Endothelial cell of umbilical vein (primary cell): ENCODE data around the gene CPPED1. TPM values are rescaled to one million over a fixed set of nuclear protein-coding genes. Genes with fewer than 3 reads are reported as not detected.

ENCODE experiments used
- BruUV-seq: library from RNA; stranded (reverse); fragments of 400-500 nt; replicated peaks from 2 replicates; lab custom pipeline; 2021; lab: Mats Ljungman, UMichigan
- CTCF ChIA-PET: fragments of 300-600, 350-600 bp; sonication (Branson Sonifier 250); formaldehyde crosslinking; loops from one replicate; lab custom pipeline; 2021; ENCODE audit warnings: antibody characterized with exemption, inconsistent platforms; lab: Charles Lee
- POLR2A ChIA-PET: fragments of 300-600, 350-600 bp; sonication (Branson Sonifier 250); formaldehyde crosslinking; loops from one replicate; lab custom pipeline; 2021; ENCODE audit warnings: antibody characterized with exemption, inconsistent platforms; lab: Charles Lee
- DNase-seq: peaks from one replicate; pipeline ENCODE4 v3.0.0-alpha.2; 2011; ENCODE audit warnings: low read depth, low spot score
- FAIRE-seq: peaks from 2 replicates; lab custom pipeline; 2011; peaks lifted over from hg19 to GRCh38; lab: Jason Lieb, UNC
- H2AFZ ChIP-seq: 2 replicates; pipeline ENCODE4 v1.6.0; 2012; ENCODE audit warnings: low read depth, low read length, control low read depth, inconsistent platforms
- H3K27ac ChIP-seq: 2 replicates; pipeline ENCODE4 v1.5.1; 2011; ENCODE audit warnings: low read depth, mild to moderate bottlenecking, control low read depth, low read length, moderate library complexity; ENCODE audit not compliant: insufficient read depth
- H3K27me3 ChIP-seq, 2 experiments: 2 replicates each; pipeline versions ENCODE4 v1.6.0 to v1.6.1; 2011; ENCODE audit warnings: low read length in 2 of 2, mixed read lengths in 1 of 2; ENCODE audit not compliant: control insufficient read depth in 2 of 2, insufficient read depth in 2 of 2
- H3K36me3 ChIP-seq, 2 experiments: 2 replicates in 1 of 2; 3 replicates in 1 of 2; pipeline ENCODE4 v1.5.1; 2011; ENCODE audit warnings: low read length in 2 of 2, mild to moderate bottlenecking in 1 of 2, moderate library complexity in 1 of 2; ENCODE audit not compliant: control insufficient read depth in 2 of 2, insufficient read depth in 2 of 2; ENCODE audit errors: extremely low read depth in 1 of 2
- H3K4me1 ChIP-seq: 3 replicates; pipeline ENCODE4 v1.5.1; 2011; ENCODE audit warnings: mild to moderate bottlenecking, low read length; ENCODE audit not compliant: control insufficient read depth, insufficient read depth; ENCODE audit errors: extremely low read depth
- H3K4me2 ChIP-seq: 2 replicates; pipeline ENCODE4 v1.6.1; 2011; ENCODE audit warnings: low read length, control low read depth, mixed read lengths; ENCODE audit not compliant: insufficient read depth
- H3K4me3 ChIP-seq, 3 experiments: fragments of 200-600 bp in 1 of 3; sonication (generic), shearing (Covaris generic) in 1 of 3; replicated peaks in 1 of 3; 2 replicates each; pipeline ENCODE4 v1.5.1; 2011 to 2016; ENCODE audit warnings: control low read depth in 3 of 3, low read length in 3 of 3, mild to moderate bottlenecking in 2 of 3, inconsistent platforms in 1 of 3, low read depth in 1 of 3, moderate library complexity in 1 of 3; ENCODE audit not compliant: insufficient read depth in 1 of 3
- H3K79me2 ChIP-seq: 2 replicates; pipeline ENCODE4 v1.6.0; 2012; ENCODE audit warnings: low read length, inconsistent platforms; ENCODE audit not compliant: control insufficient read depth, insufficient read depth
- H3K9ac ChIP-seq: replicated peaks from 2 replicates; pipeline ENCODE3; 2011; ENCODE audit warnings: low read length, control low read depth; ENCODE audit not compliant: insufficient read depth; ENCODE audit errors: extremely low read depth
- H3K9me1 ChIP-seq: replicated peaks from 3 replicates; pipeline ENCODE4 v1.6.0; 2011; ENCODE audit warnings: mild to moderate bottlenecking, low read length; ENCODE audit not compliant: control insufficient read depth, insufficient read depth; ENCODE audit errors: extremely low read depth
- H3K9me3 ChIP-seq: replicated peaks from 2 replicates; pipeline ENCODE4 v1.5.1; 2012; ENCODE audit warnings: low read length, inconsistent platforms; ENCODE audit not compliant: control insufficient read depth, insufficient read depth
- H4K20me1 ChIP-seq: replicated peaks from 2 replicates; pipeline ENCODE3; 2011; ENCODE audit warnings: mild to moderate bottlenecking, low read length; ENCODE audit not compliant: control insufficient read depth, insufficient read depth; ENCODE audit errors: extremely low read depth
- EZH2 ChIP-seq: IDR thresholded peaks from 2 replicates; pipeline ENCODE4 v1.6.1; 2012; ENCODE audit warnings: borderline replicate concordance, low read depth, mild to moderate bottlenecking, moderate library complexity, low read length, inconsistent platforms; ENCODE audit not compliant: severe bottlenecking
- FOS ChIP-seq: IDR thresholded peaks from 2 replicates; pipeline ENCODE4 v1.6.1; 2011; ENCODE audit warnings: mild to moderate bottlenecking, low read length, moderate library complexity, borderline replicate concordance; ENCODE audit not compliant: insufficient read depth
- GATA2 ChIP-seq: IDR thresholded peaks from 2 replicates; pipeline ENCODE4 v1.7.0; 2011; ENCODE audit warnings: low read depth, mild to moderate bottlenecking, moderate library complexity, mixed read lengths, low read length; ENCODE audit not compliant: insufficient read length, insufficient read depth
- JUN ChIP-seq: IDR thresholded peaks from 2 replicates; pipeline ENCODE4 v1.6.1; 2011; ENCODE audit warnings: borderline replicate concordance, low read depth; ENCODE audit not compliant: insufficient read length, insufficient read depth
- MAX ChIP-seq: IDR thresholded peaks from 2 replicates; pipeline ENCODE4 v1.6.1; 2011; ENCODE audit not compliant: insufficient read depth, insufficient read length
- MYC ChIP-seq: IDR thresholded peaks from one replicate; pipeline ENCODE4 v1.6.1; 2011; ENCODE audit warnings: mild to moderate bottlenecking, low read depth, low read length
- POLR2A ChIP-seq: IDR thresholded peaks from 2 replicates; pipeline ENCODE4 v1.6.1; 2012; ENCODE audit warnings: low read depth, mild to moderate bottlenecking, control low read depth, low read length
- POLR2AphosphoS5 ChIP-seq: IDR thresholded peaks from 2 replicates; pipeline ENCODE4 v1.6.1; 2012; ENCODE audit warnings: low read depth, mild to moderate bottlenecking, control low read depth, low read length, moderate library complexity; ENCODE audit not compliant: insufficient read depth
- dilution Hi-C: fragments of 300-500 bp; cut with MboI; formaldehyde crosslinking; loops from one replicate; pipeline ENCODE4 v1.15.0; 2019; ENCODE audit warnings: low sequenced_read_pairs; ENCODE audit not compliant: extremely low pct_ligation_motif_present
- intact Hi-C: fragments of 100-400 bp; cut with micrococcal nuclease; formaldehyde crosslinking; loops from one replicate; pipeline ENCODE4 v1.10.0; 2022
- polyA plus RNA-seq, 4 experiments: library from polyadenylated mRNA; depleted of rRNA in 3 of 4; stranded (reverse) in 3 of 4; unstranded in 1 of 4; fragments of >200 nt; gene quantifications; 2 replicates each; pipeline versions ENCODE4 v1.2.1 to v1.2.3, GENCODE V29; 2011 to 2012; ENCODE audit warnings: missing spikeins in 1 of 4
- total RNA-seq: library from RNA; stranded (reverse); gene quantifications from 2 replicates; pipeline ENCODE4 v1.2.3, GENCODE V29; 2021
- TF ChIP-seq, protein P1 (sequence below), 2 donors: IDR thresholded peaks; 1 replicate in 1 of 2; 2 replicates in 1 of 2; pipeline ENCODE4 v1.5.1; 2011; ENCODE audit warnings: low read length in 2 of 2, mild to moderate bottlenecking in 2 of 2, moderate library complexity in 2 of 2, control low read depth in 1 of 2, inconsistent platforms in 1 of 2, low read depth in 1 of 2; ENCODE audit not compliant: insufficient read depth in 1 of 2; ENCODE audit errors: extremely low read depth in 1 of 2

Gene CPPED1
- total and polyA plus RNA-seq, 2 donors (not counting 3 experiments of a cell fraction or from before 2014, with no cell fraction given) = 27.9 to 59.3 TPM

- peaks cover 0 to 5% of the 10 kb centered on the region in 2 experiments for H3K36me3 ChIP-seq
- CTCF ChIA-PET = interaction anchor here (0.8 to 1.0 kb wide), 2 partner anchors 106 to 107 kb away, joined by 3 read pairs; no protein-coding TSS in a partner anchor
- H3K9me1 ChIP-seq = no peaks in the 10 kb centered on the region
- H3K4me1 ChIP-seq = peaks cover 26% of the 10 kb centered on the region
- no TSS peak for BruUV-seq
- TF ChIP-seq MAX (no peak), JUN (no peak), EZH2 (no peak), POLR2AphosphoS5 (no peak), FOS (no peak), POLR2A (no peak), GATA2 (no peak), MYC (no peak)
- TF ChIP-seq, protein P1, sequence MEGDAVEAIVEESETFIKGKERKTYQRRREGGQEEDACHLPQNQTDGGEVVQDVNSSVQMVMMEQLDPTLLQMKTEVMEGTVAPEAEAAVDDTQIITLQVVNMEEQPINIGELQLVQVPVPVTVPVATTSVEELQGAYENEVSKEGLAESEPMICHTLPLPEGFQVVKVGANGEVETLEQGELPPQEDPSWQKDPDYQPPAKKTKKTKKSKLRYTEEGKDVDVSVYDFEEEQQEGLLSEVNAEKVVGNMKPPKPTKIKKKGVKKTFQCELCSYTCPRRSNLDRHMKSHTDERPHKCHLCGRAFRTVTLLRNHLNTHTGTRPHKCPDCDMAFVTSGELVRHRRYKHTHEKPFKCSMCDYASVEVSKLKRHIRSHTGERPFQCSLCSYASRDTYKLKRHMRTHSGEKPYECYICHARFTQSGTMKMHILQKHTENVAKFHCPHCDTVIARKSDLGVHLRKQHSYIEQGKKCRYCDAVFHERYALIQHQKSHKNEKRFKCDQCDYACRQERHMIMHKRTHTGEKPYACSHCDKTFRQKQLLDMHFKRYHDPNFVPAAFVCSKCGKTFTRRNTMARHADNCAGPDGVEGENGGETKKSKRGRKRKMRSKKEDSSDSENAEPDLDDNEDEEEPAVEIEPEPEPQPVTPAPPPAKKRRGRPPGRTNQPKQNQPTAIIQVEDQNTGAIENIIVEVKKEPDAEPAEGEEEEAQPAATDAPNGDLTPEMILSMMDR (IDR thresholded peaks at IDR 0.05; ENCODE audit: extremely low read depth in 1 of 2, insufficient read depth in 1 of 2, low read depth in 1 of 2, low read length in 2 of 2) = no peak
- H3K4me3 ChIP-seq = no peak overlapping the region
- POLR2A ChIA-PET = no interaction called here
- no peak for FAIRE-seq
- intact Hi-C loops = no loop called here
- dilution Hi-C loops = no loop called here
- no peaks in the 10 kb centered on the region for H3K9me3 ChIP-seq
- DNase-seq = no peak
- H2AFZ ChIP-seq = no peak overlapping the region
- H4K20me1 ChIP-seq = no peaks in the 10 kb centered on the region
- no peak overlapping the region for H3K27ac ChIP-seq
- no peaks in the 10 kb centered on the region for H3K27me3 ChIP-seq
- H3K79me2 ChIP-seq = no peaks in the 10 kb centered on the region
- H3K4me2 ChIP-seq = no peak overlapping the region
- H3K9ac ChIP-seq = no peak overlapping the region
Measured at GRCh38 chr16:12679660-12680272, 123.9 kb downstream of the CPPED1 start.
